ENCODE results near the gene PLP2. TPM values are rescaled to one million over a fixed set of nuclear protein-coding genes. Genes with fewer than 3 reads are reported as not detected.

PLP2 gene, protein sequence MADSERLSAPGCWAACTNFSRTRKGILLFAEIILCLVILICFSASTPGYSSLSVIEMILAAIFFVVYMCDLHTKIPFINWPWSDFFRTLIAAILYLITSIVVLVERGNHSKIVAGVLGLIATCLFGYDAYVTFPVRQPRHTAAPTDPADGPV
- total RNA-seq, result 3.7 and 15.1 TPM in 2 replicates

DNA sequence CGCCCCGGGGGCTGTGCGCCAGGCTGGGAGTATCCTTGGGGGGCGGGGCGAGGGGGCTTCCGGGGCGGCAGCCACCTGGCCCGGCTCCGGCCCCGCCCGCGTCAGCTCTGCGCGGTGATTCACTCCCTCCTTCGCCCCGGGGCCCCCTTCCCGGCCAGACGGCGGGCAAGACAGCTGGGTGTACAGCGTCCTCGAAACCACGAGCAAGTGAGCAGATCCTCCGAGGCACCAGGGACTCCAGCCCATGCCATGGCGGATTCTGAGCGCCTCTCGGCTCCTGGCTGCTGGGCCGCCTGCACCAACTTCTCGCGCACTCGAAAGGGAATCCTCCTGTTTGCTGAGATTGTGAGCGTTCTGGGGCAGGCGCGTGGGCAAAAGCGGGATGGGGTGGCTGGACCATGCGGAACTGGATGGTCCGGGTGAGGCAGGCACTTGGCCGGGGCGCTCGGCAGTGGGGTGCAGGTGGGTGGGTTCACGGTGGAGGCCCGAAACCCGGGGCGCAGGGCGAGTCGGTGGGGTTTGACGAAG lies at the start of gene PLP2:
Gene PLP2, plus strand, starts transcription at position 147 of the 528 bp plus-strand sequence. Its CDS starts 103 bp downstream, at position 250.

DNA sequence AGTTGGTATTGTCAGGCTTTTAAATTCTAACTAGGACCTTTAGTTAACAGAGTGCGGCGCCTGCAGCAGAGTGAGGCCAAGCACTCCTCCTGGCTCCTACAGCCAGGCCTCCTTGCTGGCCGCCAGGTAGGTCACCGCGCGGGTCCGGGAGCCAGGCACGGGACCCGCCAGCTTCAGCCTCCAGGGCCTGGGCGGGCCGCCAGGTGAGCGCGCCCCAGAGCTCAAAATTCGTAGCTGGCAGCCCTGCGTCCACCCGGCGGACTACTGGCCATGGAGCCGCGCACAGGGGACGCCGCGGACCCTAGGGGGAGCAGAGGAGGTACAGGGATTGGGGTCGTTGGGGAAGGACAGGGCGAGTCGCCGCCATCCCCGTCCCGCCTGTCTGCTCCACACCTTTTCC lies 9.1 kb upstream of the PLP2 start, which contains the start of gene MAGIX:
Gene MAGIX, plus strand, starts transcription at position 139 of the 400 bp plus-strand sequence. Its CDS starts 132 bp downstream, at position 271.

DNA sequence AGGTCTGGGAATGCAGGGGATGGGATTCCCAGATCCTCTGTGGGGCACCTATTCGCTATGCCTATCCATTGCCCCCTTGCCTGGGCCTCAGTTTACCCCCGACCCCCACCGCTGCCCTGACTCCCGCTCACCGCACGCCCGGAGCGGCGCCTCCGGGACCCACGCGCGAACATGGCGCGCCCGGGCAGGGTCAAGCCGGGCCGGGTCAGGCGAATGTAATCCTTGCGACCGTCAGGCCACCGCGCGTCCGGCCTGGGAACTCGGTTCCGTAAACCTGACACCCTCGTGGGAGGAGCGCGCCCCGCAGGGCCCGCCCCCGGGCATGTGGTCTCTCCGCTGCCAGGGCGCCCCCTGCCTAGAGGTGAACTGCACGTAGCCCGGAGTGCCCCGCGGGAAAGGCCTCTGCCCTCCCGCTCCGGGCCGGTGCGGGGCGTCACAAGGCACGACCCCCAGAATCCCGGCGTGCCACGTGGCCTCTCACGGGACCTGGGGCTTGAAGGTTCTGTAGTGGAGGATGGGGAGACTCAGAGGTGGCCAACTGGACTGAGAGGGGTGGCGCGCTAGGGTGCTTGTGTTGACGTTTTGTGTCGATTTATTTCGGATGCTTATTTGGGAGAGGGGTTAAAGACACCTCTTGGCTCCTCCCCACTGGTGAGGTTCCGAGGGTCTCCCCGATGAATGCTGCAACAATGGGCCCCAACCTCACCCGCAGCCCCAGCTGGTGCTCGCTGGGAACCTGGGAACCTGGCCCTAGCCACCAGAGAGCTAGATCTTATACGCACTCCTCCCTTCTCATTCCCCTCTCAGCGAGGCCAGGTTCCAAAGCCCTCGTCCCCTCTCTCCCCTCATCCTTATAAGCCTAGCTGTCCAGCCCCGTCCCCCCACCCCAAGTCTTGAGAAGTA lies 14.7 kb downstream of the PLP2 start, which contains the start of gene PRICKLE3:
Gene PRICKLE3, minus strand, starts transcription at position 249 of the 903 bp plus-strand sequence. Its CDS starts 76 bp downstream, at position 173.

DNA sequence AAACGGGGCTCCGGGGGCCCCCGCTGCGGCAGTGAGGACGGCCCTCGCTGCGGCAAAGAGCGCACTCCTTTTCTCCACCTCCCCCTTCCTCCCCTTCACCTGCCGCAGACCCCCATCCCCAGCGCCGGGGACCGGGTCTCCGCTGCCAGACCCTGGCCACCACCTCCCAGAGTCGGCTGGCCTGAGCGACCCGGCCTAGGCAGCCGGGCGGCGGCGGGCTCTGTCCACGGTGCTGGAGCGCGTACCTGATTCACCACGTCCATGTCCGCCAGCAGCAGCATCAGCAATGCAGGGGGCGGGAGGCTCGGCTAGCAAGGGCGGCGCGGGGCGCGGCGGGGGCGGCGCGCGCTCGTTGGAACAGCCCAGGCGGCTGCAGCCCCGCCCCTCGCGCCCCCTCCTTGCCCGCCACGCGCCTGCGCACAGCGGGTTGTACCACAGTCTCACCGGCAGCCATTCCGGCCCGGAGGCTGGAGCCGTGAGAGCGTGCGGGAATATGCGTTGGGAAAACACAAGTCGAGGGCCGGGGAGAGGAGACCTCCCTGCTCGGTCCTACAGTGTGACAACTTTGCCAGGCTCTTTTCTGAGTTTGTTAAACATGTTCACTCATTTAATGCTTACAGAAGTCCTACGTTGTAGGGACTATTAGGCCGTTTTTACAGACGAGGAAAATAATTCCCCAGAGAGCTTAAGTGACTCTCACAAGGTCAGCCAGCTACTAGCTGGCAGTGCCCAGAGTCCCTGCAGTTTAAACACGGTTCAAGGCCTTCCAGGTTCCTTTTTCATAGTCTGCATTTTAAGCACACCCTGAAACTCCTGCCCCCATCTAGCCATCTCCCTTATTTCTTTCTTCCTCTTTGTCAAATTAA lies 28.4 kb downstream of the PLP2 start, which contains the start of gene SYP:
Gene SYP, minus strand, starts transcription at position 288 of the 866 bp plus-strand sequence. Its CDS starts 7 bp downstream, at position 281.

Other genes with a start within 250 kb of the PLP2 start
- gene OTUD5, start 214.3 kb upstream of the PLP2 start, total RNA-seq, result 25.9 and 34.5 TPM in 2 replicates
- 0.56 and 0.58 TPM in 2 replicates for gene KCND1, start 200.1 kb upstream of the PLP2 start, total RNA-seq
- gene GRIPAP1, start 169.6 kb upstream of the PLP2 start, total RNA-seq, result 23.1 and 28.2 TPM in 2 replicates
- gene TFE3, start 128.5 kb upstream of the PLP2 start, total RNA-seq, result 29.1 and 33.0 TPM in 2 replicates
- gene CCDC120, start 112.9 kb upstream of the PLP2 start, total RNA-seq, result 0.19 and 0.28 TPM in 2 replicates
- 5.8 and 7.0 TPM in 2 replicates for gene PRAF2, start 97.9 kb upstream of the PLP2 start, total RNA-seq
- 29.3 and 31.2 TPM in 2 replicates for gene WDR45, start 92.0 kb upstream of the PLP2 start, total RNA-seq
- 18.0 and 22.4 TPM in 2 replicates for gene GPKOW, start 48.2 kb upstream of the PLP2 start, total RNA-seq
- 1.7 and 2.5 TPM in 2 replicates for gene MAGIX, start 9.1 kb upstream of the PLP2 start, total RNA-seq
- gene PRICKLE3, start 14.5 kb downstream of the PLP2 start, total RNA-seq, result 5.0 and 6.2 TPM in 2 replicates
- 0.19 and 0.28 TPM in 2 replicates for gene SYP, start 28.3 kb downstream of the PLP2 start, total RNA-seq
- gene CACNA1F, start 61.4 kb downstream of the PLP2 start, total RNA-seq, result 0.19 TPM in 1 of 2 replicates, not detected in the other
- 5.9 and 18.4 TPM in 2 replicates for gene CCDC22, start 63.6 kb downstream of the PLP2 start, total RNA-seq
- under 0.01 TPM in 1 of 2 replicates, not detected in the other for gene FOXP3, start 92.8 kb downstream of the PLP2 start, total RNA-seq
- gene PPP1R3F, start 97.9 kb downstream of the PLP2 start, total RNA-seq, result 4.4 and 7.3 TPM in 2 replicates
- not detected in 2 replicates for gene GAGE10, start 131.7 kb downstream of the PLP2 start, total RNA-seq
- gene GAGE12J, start 150.1 kb downstream of the PLP2 start, total RNA-seq, result not detected in 2 replicates
- not detected in 2 replicates for gene GAGE13, start 159.7 kb downstream of the PLP2 start, total RNA-seq

Data from regular cardiac myocyte (primary cell).